Tibial nerve (tissue), 4 donors: ENCODE measurements around the gene ZNF3.

Source experiments
- CTCF ChIP-seq, 5 experiments: fragments of 200-600 bp in 3 of 5; fragments of 450-650 bp in 2 of 5; sonication (generic) in 3 of 5; IDR thresholded peaks; one replicate each; pipeline ENCODE4 v1.5.1; 2016 to 2019; ENCODE audit warnings: antibody characterized with exemption in 5 of 5, mild to moderate bottlenecking in 3 of 5, moderate library complexity in 2 of 5
- EP300 ChIP-seq, 2 donors: sonication (generic); formaldehyde crosslinking; IDR thresholded peaks; one replicate each; pipeline ENCODE4 v1.6.1; 2017; ENCODE audit warnings: antibody characterized with exemption in 2 of 2, mild to moderate bottlenecking in 1 of 2
- POLR2A ChIP-seq, 2 donors: fragments of 450-650 bp; IDR thresholded peaks; one replicate each; pipeline ENCODE4 v1.6.1; 2017; ENCODE audit warnings: antibody characterized with exemption in 2 of 2, mild to moderate bottlenecking in 2 of 2, moderate library complexity in 2 of 2

- TF ChIP-seq CTCF (IDR thresholded peaks at IDR 0.05) = no peak
- TF ChIP-seq EP300 (IDR thresholded peaks at IDR 0.05) = no peak
- no peak for TF ChIP-seq POLR2A (IDR thresholded peaks at IDR 0.05)
Measured at GRCh38 chr7:100122568-100122967, 41.0 kb upstream of the ZNF3 start.
